ENCODE data around the gene ADRA2A.

ADRA2A gene

GRCh38 chr10:111076682-111077478 is at the start of gene ADRA2A:
Gene ADRA2A (plus strand): TSS chr10:111077029. CDS start chr10:111077997, 968 bp downstream.
- no peak for DNase-seq

- DNase-seq = no peak
Measured at GRCh38 chr10:111030042-111030750, 46.6 kb upstream of the ADRA2A start.

GRCh38 chr10:111034598-111035310 is 42.1 kb upstream of the ADRA2A start:
- no peak for DNase-seq

- no peak for DNase-seq
Measured at GRCh38 chr10:111035542-111035941, 41.3 kb upstream of the ADRA2A start.

GRCh38 chr10:111037858-111038257 is 39.0 kb upstream of the ADRA2A start:
- no peak for DNase-seq

GRCh38 chr10:111039522-111039921 is 37.3 kb upstream of the ADRA2A start:
- DNase-seq = no peak

GRCh38 chr10:111057006-111057405 is 19.8 kb upstream of the ADRA2A start:
- no peak for DNase-seq

- DNase-seq = no peak
Measured at GRCh38 chr10:111063471-111063870, 13.4 kb upstream of the ADRA2A start.

GRCh38 chr10:111072232-111072631 is 4.6 kb upstream of the ADRA2A start:
- DNase-seq = no peak

- no peak for DNase-seq
Measured at GRCh38 chr10:111075577-111076185, 1.1 kb upstream of the ADRA2A start.

- DNase-seq = peak in 1 of 2 experiments; percentile 21
Measured at GRCh38 chr10:111076191-111076681, 593 bp upstream of the ADRA2A start.

- no peak for DNase-seq
Measured at GRCh38 chr10:111077479-111077784, 603 bp downstream of the ADRA2A start.

GRCh38 chr10:111077785-111078504 is 1.1 kb downstream of the ADRA2A start:
- DNase-seq = no peak

- DNase-seq = no peak
Measured at GRCh38 chr10:111078505-111079185, 1.8 kb downstream of the ADRA2A start.

GRCh38 chr10:111079241-111079760 is 2.5 kb downstream of the ADRA2A start:
- no peak for DNase-seq

GRCh38 chr10:111079781-111080180 is 3.0 kb downstream of the ADRA2A start:
- DNase-seq = no peak

- no peak for DNase-seq
Measured at GRCh38 chr10:111080224-111080623, 3.4 kb downstream of the ADRA2A start.

- no peak for DNase-seq
Measured at GRCh38 chr10:111081595-111081994, 4.8 kb downstream of the ADRA2A start.

- DNase-seq = no peak
Measured at GRCh38 chr10:111082102-111082975, 5.5 kb downstream of the ADRA2A start.

All from SHP77 (cell line).